Breast epithelium (tissue), 3 donors: Measurements from ENCODE around the gene MYBPH.

ENCODE experiments used
- CTCF ChIP-seq, 3 donors: fragments of 450-650 bp; IDR thresholded peaks; one replicate each; pipeline ENCODE4 v1.5.1; 2016 to 2017; ENCODE audit warnings: antibody characterized with exemption in 3 of 3, mild to moderate bottlenecking in 3 of 3, moderate library complexity in 3 of 3
- POLR2AphosphoS5 ChIP-seq, 3 donors: sonication (generic); formaldehyde crosslinking; IDR thresholded peaks; one replicate each; pipeline ENCODE4 v1.6.1; 2017; ENCODE audit warnings: antibody characterized with exemption in 3 of 3

- TF ChIP-seq CTCF (IDR thresholded peaks at IDR 0.05) (no peak), POLR2AphosphoS5 (IDR thresholded peaks at IDR 0.05) (no peak)
Measured at GRCh38 chr1:203151362-203152157, 24.1 kb downstream of the MYBPH start.
